Mucosa of descending colon (tissue), 3 donors: ENCODE measurements around the gene SAYSD1. TPM values are rescaled to one million over a fixed set of nuclear protein-coding genes. Genes with fewer than 3 reads are reported as not detected.
A peak's percentile ranks its signal among the peaks of the same experiment; 100 is the strongest.

ENCODE experiments used
- ATAC-seq: fragments of 200-7000 bp; cut with Tn5 transposase; one replicate; pipeline ENCODE4 v1.9.1; 2020; ENCODE audit warnings: mild to moderate bottlenecking, moderate library complexity
- DNase-seq, 3 donors: peaks; one replicate each; pipeline ENCODE4 v3.0.0-alpha.2; 2020
- H3K36me3 ChIP-seq: fragments of 200-600 bp; one replicate; pipeline ENCODE4 v1.8.0; 2021; ENCODE audit warnings: low read depth, mild to moderate bottlenecking
- H3K4me1 ChIP-seq: fragments of 200-600 bp; one replicate; pipeline ENCODE4 v1.8.0; 2021; ENCODE audit warnings: low read depth, mild to moderate bottlenecking
- H3K4me3 ChIP-seq: fragments of 200-600 bp; one replicate; pipeline ENCODE4 v1.8.0; 2021; ENCODE audit warnings: mild to moderate bottlenecking
- H3K9me3 ChIP-seq: fragments of 200-600 bp; one replicate; pipeline ENCODE4 v1.8.0; 2021; ENCODE audit warnings: mild to moderate bottlenecking
- CTCF ChIP-seq: fragments of 200-600 bp; IDR thresholded peaks from one replicate; pipeline ENCODE4 v1.8.0; 2022; ENCODE audit warnings: antibody characterized with exemption, mild to moderate bottlenecking
- intact Hi-C, 2 donors: fragments of 100-400 bp; cut with DNase I in 1 of 2; cut with micrococcal nuclease in 1 of 2; formaldehyde crosslinking; loops; one replicate each; pipeline versions ENCODE4 v1.11.0 to v1.11.1; 2022; cut with DNase I, micrococcal nuclease
- total RNA-seq, 3 donors: library from RNA; stranded (reverse); fragmentation: NEBNext Ultra II Directional in 2 of 3; extraction: Animal tissue kit (Norgen Biotek cat#: 25700) in 2 of 3; gene quantifications; one replicate each; pipeline versions ENCODE4 v1.2.1 to v1.2.4, GENCODE V29; 2021 to 2023
- donor health status: DM: no; HTN: no; CAD: no; lungs with moderate emphysema.
- donor health status: DM: no; HTN: no; CAD: no.
- donor health status: DM: no; HTN: yes; CAD: no.

The SAYSD1 gene
- total RNA-seq, 3 donors from 2014 or later, result 12.8 to 16.0 (median 14.7) TPM

GRCh38 chr6:39118921-39119320 lies 3.9 kb upstream of the SAYSD1 start:
- intact Hi-C loops, result no loop called here
- no peaks in the 10 kb centered on the region for H3K36me3 ChIP-seq

GRCh38 chr6:39114388-39114703 lies 640 bp downstream of the SAYSD1 start:
- DNase-seq (no peak), ATAC-seq (peak; percentile 12)
- intact Hi-C loops, result no loop called here
- Histone ChIP-seq H3K4me3 (peak overlapping the region; percentile 43), H3K9me3 (no peaks in the 10 kb centered on the region), H3K4me1 (peaks cover 10% of the 10 kb centered on the region), H3K36me3 (no peaks in the 10 kb centered on the region)
- no peak for TF ChIP-seq CTCF

More at GRCh38 chr6:39118921-39119320, 3.9 kb upstream of the SAYSD1 start:
- no peak for DNase-seq
- TF ChIP-seq CTCF, result no peak
- no peak overlapping the region for H3K4me3 ChIP-seq
- H3K9me3 ChIP-seq, result no peaks in the 10 kb centered on the region
- H3K4me1 ChIP-seq, result peaks cover 4% of the 10 kb centered on the region
- ATAC-seq, result no peak

GRCh38 chr6:39113788-39114187 lies 1.2 kb downstream of the SAYSD1 start:
- H3K36me3 ChIP-seq, result no peaks in the 10 kb centered on the region
- ATAC-seq (no peak), DNase-seq (no peak)
- peak overlapping the region; percentile 43 for H3K4me3 ChIP-seq
- no peaks in the 10 kb centered on the region for H3K9me3 ChIP-seq
- intact Hi-C loops, result no loop called here
- TF ChIP-seq CTCF, result no peak
- H3K4me1 ChIP-seq, result peaks cover 10% of the 10 kb centered on the region

- intact Hi-C loops, result no loop called here
- H3K36me3 ChIP-seq, result no peaks in the 10 kb centered on the region
- H3K4me3 ChIP-seq, result no peak overlapping the region
- DNase-seq, result no peak
- ATAC-seq, result no peak
- peaks cover 13% of the 10 kb centered on the region for H3K4me1 ChIP-seq
- TF ChIP-seq CTCF, result no peak
- H3K9me3 ChIP-seq, result no peaks in the 10 kb centered on the region
Observed at GRCh38 chr6:39111280-39111679, 3.7 kb downstream of the SAYSD1 start.

- intact Hi-C loops, result no loop called here
- Histone ChIP-seq H3K9me3 (no peaks in the 10 kb centered on the region), H3K4me1 (peaks cover 4% of the 10 kb centered on the region), H3K4me3 (no peak overlapping the region), H3K36me3 (no peaks in the 10 kb centered on the region)
- ATAC-seq, result peak; percentile 73
- DNase-seq, result no peak
- TF ChIP-seq CTCF, result no peak
Observed at GRCh38 chr6:39108041-39108839, 6.7 kb downstream of the SAYSD1 start.
